NCI-H460 (cell line): ENCODE measurements around the gene ADNP2. TPM values are rescaled to one million over a fixed set of nuclear protein-coding genes. Genes with fewer than 3 reads are reported as not detected.

Source experiments
- DNase-seq: peaks from one replicate; pipeline ENCODE4 v3.0.0-alpha.2; 2016; ENCODE audit warnings: low read depth; ENCODE audit errors: extremely low read depth
- total RNA-seq: library from RNA; depleted of rRNA; stranded (reverse); fragments of >200 nt; shearing (Covaris generic); gene quantifications from 2 replicates; pipeline ENCODE4 v1.2.3, GENCODE V29; 2014

The ADNP2 gene
- total RNA-seq, 1 experiment from 2014 or later = 19.0 TPM

- DNase-seq = no peak
Measured at GRCh38 chr18:80170395-80171053, 61.5 kb downstream of the ADNP2 start.

GRCh38 chr18:80171054-80171872, 62.2 kb downstream of the ADNP2 start:
- DNase-seq = peak; percentile 8

- DNase-seq = no peak
Measured at GRCh38 chr18:80172056-80172455, 63.0 kb downstream of the ADNP2 start.

GRCh38 chr18:80173060-80173459, 64.0 kb downstream of the ADNP2 start:
- no peak for DNase-seq

- DNase-seq = no peak
Measured at GRCh38 chr18:80175451-80176204, 66.6 kb downstream of the ADNP2 start.

- no peak for DNase-seq
Measured at GRCh38 chr18:80176334-80177073, 67.4 kb downstream of the ADNP2 start.

GRCh38 chr18:80177128-80177527, 68.1 kb downstream of the ADNP2 start:
- DNase-seq = no peak

GRCh38 chr18:80178935-80179818, 70.1 kb downstream of the ADNP2 start:
- DNase-seq = no peak

GRCh38 chr18:80179857-80180558, 70.9 kb downstream of the ADNP2 start:
- DNase-seq = no peak

- no peak for DNase-seq
Measured at GRCh38 chr18:80180778-80181564, 71.9 kb downstream of the ADNP2 start.

- no peak for DNase-seq
Measured at GRCh38 chr18:80181642-80182461, 72.8 kb downstream of the ADNP2 start.

GRCh38 chr18:80182855-80183254, 73.8 kb downstream of the ADNP2 start:
- no peak for DNase-seq

- no peak for DNase-seq
Measured at GRCh38 chr18:80183273-80184050, 74.4 kb downstream of the ADNP2 start.

GRCh38 chr18:80184243-80184772, 75.2 kb downstream of the ADNP2 start:
- DNase-seq = no peak

GRCh38 chr18:80185545-80185944, 76.5 kb downstream of the ADNP2 start:
- no peak for DNase-seq

GRCh38 chr18:80187956-80188642, 79.0 kb downstream of the ADNP2 start:
- DNase-seq = no peak
